GM18502 (cell line): ENCODE data around the gene GYPB.
"Not testable (repeated sequence)": the region's sequence is repeated elsewhere in the genome, so short reads cannot be mapped to it uniquely, and the experiment has no call there.

Source experiments
- ATAC-seq: cut with Tn5 transposase; IDR thresholded peaks from one replicate; pipeline ENCODE4 v1.9.1; 2021; ENCODE audit warnings: mild to moderate bottlenecking; ENCODE audit not compliant: unreplicated experiment, poor library complexity

Gene GYPB

GRCh38 chr4:144016057-144016605, 3.0 kb downstream of the GYPB start:
- not testable (repeated sequence) for ATAC-seq

DNA sequence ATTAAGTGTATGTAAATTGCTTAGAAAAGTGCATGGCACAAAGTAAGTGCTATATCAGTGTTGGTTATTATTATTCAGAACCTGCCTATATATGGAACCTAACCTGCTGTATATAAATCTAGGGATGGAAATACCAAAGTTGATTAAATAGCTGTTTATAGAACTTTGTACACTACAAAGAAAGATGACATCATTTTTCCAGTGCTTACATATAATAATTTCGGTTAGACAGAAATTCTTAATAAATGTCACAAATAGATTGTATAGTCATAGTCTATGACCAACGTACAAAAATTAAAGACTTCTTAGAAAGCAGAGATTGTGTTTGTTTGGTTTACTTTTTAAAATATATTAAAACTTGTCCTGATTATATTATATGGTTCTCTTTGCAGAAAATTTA, 4.4 kb downstream of the GYPB start:
- ATAC-seq, result no peak

DNA sequence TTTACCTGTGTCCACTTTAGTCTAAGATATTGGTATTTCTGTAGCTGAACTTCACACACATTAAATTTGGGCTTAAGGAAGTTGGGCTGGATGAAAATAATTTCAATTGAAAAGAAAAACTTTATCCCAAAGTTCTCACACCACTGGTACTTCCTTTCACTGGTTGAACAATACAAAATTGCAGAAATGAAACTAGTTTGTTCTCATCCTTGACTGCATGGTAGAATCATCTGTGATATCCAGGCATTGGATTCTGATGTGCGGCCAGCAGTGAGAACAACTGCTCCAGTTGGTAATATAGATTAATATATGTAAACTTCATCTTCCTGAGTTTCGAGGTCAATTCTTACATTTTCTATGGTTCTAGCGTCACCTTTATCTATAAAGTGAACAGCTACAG, 10.6 kb downstream of the GYPB start:
- ATAC-seq, result not testable (repeated sequence)

GRCh38 chr4:144007960-144008359, 11.2 kb downstream of the GYPB start:
- ATAC-seq, result not testable (repeated sequence)

- not testable (repeated sequence) for ATAC-seq
Observed at GRCh38 chr4:144006200-144006803, 12.9 kb downstream of the GYPB start.

DNA sequence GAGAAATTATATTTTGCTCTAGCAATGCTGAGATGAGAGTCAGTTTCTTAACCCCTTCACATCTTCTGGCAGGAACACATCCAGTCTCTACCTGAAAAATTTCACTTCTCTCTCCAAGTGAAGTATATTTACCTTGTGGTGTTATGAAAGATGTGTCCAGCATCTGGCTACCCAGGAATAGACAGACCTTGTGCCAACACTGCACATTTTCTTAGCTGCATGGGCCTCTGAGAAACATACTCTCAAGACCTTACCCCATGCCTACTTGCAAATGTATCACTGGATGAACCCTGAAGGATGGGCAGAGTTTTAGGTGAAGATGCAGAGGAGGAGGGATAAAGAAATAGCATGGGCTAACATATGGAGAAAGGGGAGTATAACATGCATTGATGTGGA, 13.6 kb downstream of the GYPB start:
- ATAC-seq, result not testable (repeated sequence)

GRCh38 chr4:144004868-144005557, 14.2 kb downstream of the GYPB start:
- not testable (repeated sequence) for ATAC-seq

DNA sequence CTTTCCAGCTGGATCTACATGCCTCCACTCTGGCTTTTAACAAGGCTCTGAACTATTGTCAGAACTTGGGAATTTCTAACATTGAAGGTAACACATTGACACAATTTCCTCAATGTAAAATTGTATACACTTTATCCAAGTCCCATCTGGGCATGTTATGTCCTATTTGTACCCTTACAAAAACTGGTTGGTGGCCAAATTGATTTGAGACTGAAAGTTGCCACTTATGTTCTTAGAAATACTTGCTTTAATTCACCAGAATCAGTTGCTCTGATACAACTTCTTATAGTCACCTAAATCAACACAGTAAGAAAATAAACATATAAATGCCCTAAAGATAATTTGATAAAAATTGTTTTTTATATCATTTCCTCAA, 15.3 kb downstream of the GYPB start:
- ATAC-seq, result not testable (repeated sequence)

- not testable (repeated sequence) for ATAC-seq
Observed at GRCh38 chr4:144003205-144003889, 15.8 kb downstream of the GYPB start.

DNA sequence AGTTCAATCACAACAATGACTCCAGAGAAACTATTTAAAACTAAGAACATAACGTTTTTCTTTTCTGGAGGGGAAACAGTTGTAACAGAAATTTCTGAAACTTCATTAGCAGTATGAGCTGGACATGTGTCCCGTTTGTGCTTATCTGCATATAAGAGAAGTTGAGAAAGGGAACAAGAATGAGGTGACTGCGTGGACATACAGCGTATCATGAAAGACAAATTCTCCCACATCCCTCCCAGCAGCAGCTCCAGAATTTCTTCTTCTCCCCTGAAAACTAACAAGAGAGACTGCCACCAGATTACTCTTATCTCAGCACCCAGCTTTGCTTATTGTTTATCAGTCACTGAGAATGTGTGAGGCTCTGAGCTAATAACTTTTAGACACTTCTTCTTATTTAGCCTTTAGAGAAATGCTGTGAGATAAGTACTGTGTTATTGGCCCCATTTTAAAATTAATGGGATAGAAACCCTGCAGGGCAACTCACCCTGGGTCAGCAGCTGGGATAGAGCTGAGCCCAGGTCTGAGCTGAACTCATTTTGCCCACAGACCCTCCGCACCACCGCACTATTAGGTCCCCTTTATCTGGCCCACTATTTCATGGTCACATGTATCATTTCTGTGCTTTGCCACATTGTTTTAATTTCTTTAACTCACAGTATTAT, 18.7 kb downstream of the GYPB start:
- ATAC-seq, result not testable (repeated sequence)

DNA sequence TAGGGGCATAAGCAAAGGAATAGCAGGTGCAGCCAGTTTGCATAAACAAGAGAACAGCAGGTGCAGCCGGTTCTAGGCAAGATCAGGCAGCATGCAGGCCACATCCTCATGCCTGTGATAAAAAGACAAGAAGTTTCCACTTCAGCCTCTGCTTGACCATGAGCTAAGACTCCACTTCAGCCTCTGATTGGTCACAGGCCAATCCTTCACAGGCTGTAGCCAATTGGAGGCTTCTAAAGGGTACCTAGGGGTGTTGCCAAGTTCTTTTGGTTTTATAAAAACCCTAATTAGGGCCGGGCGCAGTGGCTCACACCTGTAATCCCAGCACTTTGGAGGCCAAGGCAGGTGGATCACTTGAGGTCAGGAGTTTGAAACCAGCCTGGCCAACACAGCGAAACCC, 23.0 kb downstream of the GYPB start:
- not testable (repeated sequence) for ATAC-seq

GRCh38 chr4:143991761-143992160, 27.4 kb downstream of the GYPB start:
- ATAC-seq, result not testable (repeated sequence)

DNA sequence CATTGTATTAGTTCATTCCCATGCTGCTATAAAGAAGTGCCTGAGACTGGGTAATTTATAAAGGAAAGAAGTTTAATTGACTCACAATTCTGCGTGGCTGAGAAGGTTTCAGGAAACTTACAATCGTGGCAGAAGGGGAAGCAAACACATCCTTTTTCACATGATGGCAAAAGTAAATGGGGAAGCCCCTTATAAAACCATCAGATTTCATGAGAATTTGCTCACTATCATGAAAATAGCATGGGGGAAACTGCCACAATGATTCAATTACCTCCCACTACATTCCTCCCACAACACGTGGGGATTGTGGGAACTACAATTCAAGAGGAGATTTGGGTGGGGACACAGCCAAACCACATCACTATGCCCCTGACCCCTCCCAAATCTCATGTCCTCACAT, 28.5 kb downstream of the GYPB start:
- not testable (repeated sequence) for ATAC-seq

DNA sequence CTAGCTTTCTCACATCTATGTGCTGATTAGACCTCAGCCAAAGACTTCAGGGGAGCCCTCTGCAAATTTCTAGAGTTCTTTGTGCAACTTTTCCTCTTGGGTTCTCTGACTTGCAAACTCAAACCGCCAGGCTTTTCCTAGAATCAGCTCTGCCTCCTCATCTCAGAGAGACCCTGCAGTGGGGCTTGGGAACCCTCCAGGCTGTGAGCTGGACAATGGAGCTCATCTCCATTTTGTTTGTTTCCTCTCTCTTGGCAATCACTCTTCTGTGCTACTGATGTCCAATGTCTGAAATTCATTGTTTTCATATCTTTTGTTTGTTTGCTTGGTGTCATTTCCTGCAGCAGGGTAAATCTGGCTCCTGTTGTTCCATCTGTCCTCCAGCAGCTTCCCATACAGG, 33.0 kb downstream of the GYPB start:
- no peak for ATAC-seq

- not testable (repeated sequence) for ATAC-seq
Observed at GRCh38 chr4:143980776-143981175, 38.4 kb downstream of the GYPB start.

DNA sequence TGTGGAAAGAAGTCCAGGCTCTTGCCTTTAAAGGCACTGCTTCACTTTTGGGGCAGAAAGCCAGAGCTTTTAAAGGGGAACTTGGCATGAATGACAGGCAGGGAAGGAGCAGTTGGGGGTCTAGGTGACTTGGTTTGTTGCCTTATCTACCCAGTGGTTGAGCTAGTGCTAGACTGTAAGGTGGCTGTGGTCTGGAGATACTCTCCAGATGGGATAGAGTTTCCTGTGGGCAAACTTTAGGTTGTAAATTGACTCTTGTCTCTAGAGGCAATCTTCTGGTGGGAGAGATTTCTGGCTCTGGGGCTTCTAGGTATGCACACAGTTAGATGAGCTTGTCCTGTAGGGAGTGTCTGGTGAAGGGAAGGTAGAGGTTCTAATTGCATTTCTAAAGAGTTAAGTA, 43.7 kb downstream of the GYPB start:
- ATAC-seq, result not testable (repeated sequence)

DNA sequence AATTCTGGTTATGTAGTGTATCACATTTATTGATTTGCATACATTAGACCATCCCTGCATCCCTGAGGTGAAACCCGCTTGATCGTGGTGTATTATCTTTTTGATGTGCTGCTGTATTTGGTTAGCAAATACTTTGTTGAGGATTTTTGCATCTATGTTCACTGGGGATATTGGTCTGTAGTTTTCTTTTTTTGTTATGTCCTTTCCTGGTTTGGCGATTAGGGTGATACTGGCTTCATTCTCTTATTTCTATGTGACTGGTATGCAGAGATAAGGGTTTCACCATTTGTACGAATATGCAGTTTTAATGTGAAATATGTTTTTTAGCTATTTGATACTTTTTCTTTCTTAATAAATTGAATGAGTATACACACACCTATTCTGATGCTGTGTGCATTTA, 45.2 kb downstream of the GYPB start:
- ATAC-seq, result not testable (repeated sequence)

DNA sequence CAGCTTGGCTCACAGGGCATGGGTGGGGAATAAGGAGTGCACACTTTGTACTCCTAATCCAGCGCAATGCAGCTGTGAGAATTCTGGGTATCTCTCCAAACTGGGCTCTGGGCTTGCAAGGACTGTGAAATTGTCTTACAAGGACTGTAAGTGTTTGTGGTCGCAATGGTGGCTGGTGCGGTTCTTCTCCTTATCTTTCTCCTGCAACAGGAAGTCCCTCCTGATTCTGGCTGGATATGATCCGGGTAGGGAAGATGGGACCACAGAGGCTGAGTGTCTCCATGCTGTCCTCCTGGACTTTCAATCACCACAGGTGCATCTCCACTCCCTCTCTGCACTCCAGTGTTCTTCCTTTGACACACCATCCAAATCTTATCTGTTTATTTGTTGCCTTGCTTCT, 58.1 kb downstream of the GYPB start:
- ATAC-seq, result no peak

GRCh38 chr4:143955306-143955705, 63.9 kb downstream of the GYPB start:
- not testable (repeated sequence) for ATAC-seq

DNA sequence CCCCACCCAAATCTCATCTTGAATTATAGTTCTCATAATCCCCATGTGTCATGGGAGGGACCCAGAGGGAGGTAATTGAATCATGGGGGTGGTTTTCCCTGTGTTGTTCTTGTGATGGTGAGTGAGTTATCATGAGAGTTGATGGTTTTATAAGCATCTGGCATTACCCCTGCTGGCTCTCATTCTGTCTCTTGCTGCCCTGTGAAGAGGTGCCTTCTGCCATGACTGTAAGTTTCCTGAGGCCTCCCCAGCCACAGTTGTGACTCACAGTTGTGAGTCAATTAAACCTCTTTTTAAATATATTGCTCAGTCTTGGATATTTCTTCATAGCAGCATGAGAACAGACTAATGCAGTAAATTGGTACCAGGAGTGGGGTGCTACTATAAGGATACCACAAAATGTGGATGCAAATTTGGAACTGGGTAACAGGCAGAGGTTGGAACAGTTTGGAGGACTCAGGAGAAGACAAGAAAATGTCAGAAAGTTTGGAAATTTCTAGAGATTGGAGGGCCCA, 67.7 kb downstream of the GYPB start:
- ATAC-seq, result not testable (repeated sequence)
